Measurements from ENCODE around the gene DBNDD2. TPM values are rescaled to one million over a fixed set of nuclear protein-coding genes. Genes with fewer than 3 reads are reported as not detected.

Gene DBNDD2
- total RNA-seq, 1 donor from 2014 or later, result 10.2 TPM

GRCh38 chr20:45452772-45453691, 44.9 kb downstream of the DBNDD2 start:
- Mint-ChIP-seq H3K27me3 (ENCODE audit: insufficient read depth, low read depth) (peaks cover 7% of the 10 kb centered on the region), H3K27ac (no peak overlapping the region), H3K4me3 (no peak overlapping the region), H3K4me1 (no peaks in the 10 kb centered on the region), H3K36me3 (no peaks in the 10 kb centered on the region), H3K9me3 (no peaks in the 10 kb centered on the region)
- Histone ChIP-seq H3K79me2 (ENCODE audit: low read depth) (no peaks in the 10 kb centered on the region), H3K27me3 (no peaks in the 10 kb centered on the region), H3K9ac (no peak overlapping the region), H4K20me1 (ENCODE audit: low read depth) (no peaks in the 10 kb centered on the region), H3K27ac (no peak overlapping the region), H3K36me3 (no peaks in the 10 kb centered on the region), H3K4me2 (no peak overlapping the region), H3K9me3 (ENCODE audit: low read depth) (no peaks in the 10 kb centered on the region), H2AFZ (replicated peaks) (no peak overlapping the region), H3F3A (ENCODE audit: low read depth) (no peaks in the 10 kb centered on the region), H3K4me1 (no peaks in the 10 kb centered on the region), H3K4me3 (no peak overlapping the region)
- no peak for TF ChIP-seq EZH2phosphoT487 (IDR thresholded peaks at IDR 0.05)
- TF ChIP-seq EZH2 (IDR thresholded peaks at IDR 0.05), result no peak
- no peak for TF ChIP-seq CTCF (IDR thresholded peaks at IDR 0.05)
- DNase-seq (ENCODE audit: low spot score), result no peak

- Mint-ChIP-seq H3K27me3 (ENCODE audit: insufficient read depth, low read depth) (peaks cover 6% of the 10 kb centered on the region), H3K4me3 (no peak overlapping the region), H3K27ac (no peak overlapping the region), H3K4me1 (no peaks in the 10 kb centered on the region), H3K36me3 (no peaks in the 10 kb centered on the region), H3K9me3 (no peaks in the 10 kb centered on the region)
- H4K20me1 ChIP-seq (ENCODE audit: low read depth), result no peaks in the 10 kb centered on the region
- no peaks in the 10 kb centered on the region for H3K36me3 ChIP-seq
- no peaks in the 10 kb centered on the region for H3K9me3 ChIP-seq (ENCODE audit: low read depth)
- no peak overlapping the region for H2AFZ ChIP-seq (replicated peaks)
- TF ChIP-seq CTCF (IDR thresholded peaks at IDR 0.05) (peak; percentile 65), EZH2 (IDR thresholded peaks at IDR 0.05) (no peak), EZH2phosphoT487 (IDR thresholded peaks at IDR 0.05) (no peak)
- peak; percentile 64 for DNase-seq (ENCODE audit: low spot score)
- no peaks in the 10 kb centered on the region for H3K27me3 ChIP-seq
- H3K4me3 ChIP-seq, result no peak overlapping the region
- no peaks in the 10 kb centered on the region for H3K79me2 ChIP-seq (ENCODE audit: low read depth)
- H3K4me2 ChIP-seq, result no peak overlapping the region
- H3K27ac ChIP-seq, result no peak overlapping the region
- no peaks in the 10 kb centered on the region for H3K4me1 ChIP-seq
- no peaks in the 10 kb centered on the region for H3F3A ChIP-seq (ENCODE audit: low read depth)
- H3K9ac ChIP-seq, result no peak overlapping the region
These were observed 48.5 kb downstream of the DBNDD2 start for GRCh38 chr20:45456632-45457031.

- no peak overlapping the region for H3K4me3 Mint-ChIP-seq
- H3K9me3 Mint-ChIP-seq, result no peaks in the 10 kb centered on the region
- Histone ChIP-seq H3K4me3 (no peak overlapping the region), H3K9ac (no peak overlapping the region), H3K27ac (no peak overlapping the region), H3K79me2 (ENCODE audit: low read depth) (no peaks in the 10 kb centered on the region), H3K9me3 (ENCODE audit: low read depth) (no peaks in the 10 kb centered on the region), H4K20me1 (ENCODE audit: low read depth) (no peaks in the 10 kb centered on the region), H3K27me3 (peaks cover 9% of the 10 kb centered on the region), H3K4me2 (no peak overlapping the region), H3F3A (ENCODE audit: low read depth) (no peaks in the 10 kb centered on the region), H3K36me3 (no peaks in the 10 kb centered on the region), H2AFZ (replicated peaks) (no peak overlapping the region), H3K4me1 (no peaks in the 10 kb centered on the region)
- no peak overlapping the region for H3K27ac Mint-ChIP-seq
- TF ChIP-seq CTCF (IDR thresholded peaks at IDR 0.05) (no peak), EZH2phosphoT487 (IDR thresholded peaks at IDR 0.05) (no peak), EZH2 (IDR thresholded peaks at IDR 0.05) (no peak)
- peaks cover 2% of the 10 kb centered on the region for H3K27me3 Mint-ChIP-seq (ENCODE audit: insufficient read depth, low read depth)
- DNase-seq (ENCODE audit: low spot score), result no peak
- no peaks in the 10 kb centered on the region for H3K36me3 Mint-ChIP-seq
- H3K4me1 Mint-ChIP-seq, result no peaks in the 10 kb centered on the region
These were observed 51.5 kb downstream of the DBNDD2 start for GRCh38 chr20:45459606-45460005.

Small RNA genes lying within 50 kb of the gene (microRNA-seq; reads per million reads assigned to microRNA genes)
- not detected for gene MIR6812

Small RNA genes lying within 50 kb of the gene (small RNA-seq; reads per million reads assigned to genes)
- not detected for gene MIR6812

Other genes starting within 250 kb of the DBNDD2 start
- not detected in 2 replicates for gene PI3, start 233.4 kb upstream of the DBNDD2 start, total RNA-seq (ENCODE audit: low replicate concordance)
- gene SEMG1, start 201.3 kb upstream of the DBNDD2 start, total RNA-seq (ENCODE audit: low replicate concordance), result not detected in 2 replicates
- gene SEMG2, start 186.9 kb upstream of the DBNDD2 start, total RNA-seq (ENCODE audit: low replicate concordance), result not detected in 2 replicates
- not detected in 2 replicates for gene SLPI, start 153.7 kb upstream of the DBNDD2 start, total RNA-seq (ENCODE audit: low replicate concordance)
- gene RBPJL, start 101.4 kb upstream of the DBNDD2 start, total RNA-seq (ENCODE audit: low replicate concordance), result not detected in 2 replicates
- gene MATN4, start 100.0 kb upstream of the DBNDD2 start, total RNA-seq (ENCODE audit: low replicate concordance), result 0.06 TPM in 1 of 2 replicates, not detected in the other
- gene SDC4, start 59.9 kb upstream of the DBNDD2 start, total RNA-seq (ENCODE audit: low replicate concordance), result 19.3 and 27.6 TPM in 2 replicates
- gene SYS1, start 45.1 kb upstream of the DBNDD2 start, total RNA-seq (ENCODE audit: low replicate concordance), result 10.5 and 21.5 TPM in 2 replicates
- 0.06 TPM in 1 of 2 replicates, not detected in the other for gene TP53TG5, start 30.0 kb upstream of the DBNDD2 start, total RNA-seq (ENCODE audit: low replicate concordance)
- gene PIGT, start 7.9 kb downstream of the DBNDD2 start, total RNA-seq (ENCODE audit: low replicate concordance), result 24.5 and 57.3 TPM in 2 replicates
- 2.7 and 5.8 TPM in 2 replicates for gene WFDC2, start 61.5 kb downstream of the DBNDD2 start, total RNA-seq (ENCODE audit: low replicate concordance)
- gene SPINT3, start 107.3 kb downstream of the DBNDD2 start, total RNA-seq (ENCODE audit: low replicate concordance), result not detected in 2 replicates
- not detected in 2 replicates for gene WFDC6, start 131.2 kb downstream of the DBNDD2 start, total RNA-seq (ENCODE audit: low replicate concordance)
- not detected in 2 replicates for gene EPPIN, start 139.1 kb downstream of the DBNDD2 start, total RNA-seq (ENCODE audit: low replicate concordance)
- not detected in 2 replicates for gene WFDC8, start 171.0 kb downstream of the DBNDD2 start, total RNA-seq (ENCODE audit: low replicate concordance)
- gene WFDC10A, start 221.4 kb downstream of the DBNDD2 start, total RNA-seq (ENCODE audit: low replicate concordance), result not detected in 2 replicates
- gene WFDC9, start 223.0 kb downstream of the DBNDD2 start, total RNA-seq (ENCODE audit: low replicate concordance), result not detected in 2 replicates

Data from neural progenitor cell (in vitro differentiated cells).